Keratinocyte (primary cell): ENCODE measurements around the gene MBP. TPM values are rescaled to one million over a fixed set of nuclear protein-coding genes. Genes with fewer than 3 reads are reported as not detected.

Source experiments
- DNase-seq: peaks from one replicate; pipeline ENCODE4 v3.0.0-alpha.2; 2011; ENCODE audit warnings: low read depth, missing footprints, low spot score
- FAIRE-seq: peaks from 2 replicates; lab custom pipeline; 2011; peaks lifted over from hg19 to GRCh38; lab: Jason Lieb, UNC
- H2AFZ ChIP-seq: 2 replicates; pipeline ENCODE4 v1.6.0; 2012; ENCODE audit warnings: low read length, control low read depth, inconsistent platforms; ENCODE audit not compliant: control insufficient read depth
- H3K27ac ChIP-seq: 2 replicates; pipeline ENCODE4 v1.5.1; 2011; ENCODE audit warnings: low read length; ENCODE audit not compliant: control insufficient read depth, insufficient read depth
- H3K27me3 ChIP-seq: 3 replicates; pipeline ENCODE4 v1.6.0; 2011; ENCODE audit warnings: low read length; ENCODE audit not compliant: control insufficient read depth, insufficient read depth; ENCODE audit errors: extremely low read depth
- H3K36me3 ChIP-seq, 2 experiments: 2 replicates in 1 of 2; 3 replicates in 1 of 2; pipeline ENCODE4 v1.5.1; 2011; ENCODE audit warnings: low read length in 2 of 2, mild to moderate bottlenecking in 1 of 2; ENCODE audit not compliant: control insufficient read depth in 2 of 2, insufficient read depth in 2 of 2; ENCODE audit errors: extremely low read depth in 1 of 2
- H3K4me1 ChIP-seq: 3 replicates; pipeline ENCODE4 v1.5.1; 2011; ENCODE audit warnings: low read length; ENCODE audit not compliant: control insufficient read depth, insufficient read depth; ENCODE audit errors: extremely low read depth
- H3K4me2 ChIP-seq: 3 replicates; pipeline ENCODE4 v1.6.0; 2011; ENCODE audit warnings: low read depth, low read length; ENCODE audit not compliant: control insufficient read depth, insufficient read depth; ENCODE audit errors: extremely low read depth
- H3K4me3 ChIP-seq, 3 experiments: fragments of 200-600 bp in 1 of 3; sonication (generic) in 1 of 3; 2 replicates in 2 of 3; 3 replicates in 1 of 3; pipeline ENCODE4 v1.5.1; 2011 to 2016; ENCODE audit warnings: low read length in 3 of 3, mild to moderate bottlenecking in 3 of 3, control low read depth in 2 of 3, inconsistent platforms in 1 of 3, low read depth in 1 of 3, mixed read lengths in 1 of 3, mixed run types in 1 of 3, moderate library complexity in 1 of 3; ENCODE audit not compliant: control insufficient read depth in 2 of 3, insufficient read depth in 2 of 3; ENCODE audit errors: extremely low read depth in 1 of 3
- H3K79me2 ChIP-seq: 2 replicates; pipeline ENCODE4 v1.6.0; 2012; ENCODE audit warnings: low read length; ENCODE audit not compliant: control insufficient read depth, insufficient read depth
- H3K9ac ChIP-seq: 3 replicates; pipeline ENCODE4 v1.6.0; 2011; ENCODE audit warnings: low read length; ENCODE audit not compliant: control insufficient read depth, insufficient read depth; ENCODE audit errors: extremely low read depth
- H3K9me1 ChIP-seq: 3 replicates; pipeline ENCODE4 v1.6.0; 2011; ENCODE audit warnings: low read length; ENCODE audit not compliant: control insufficient read depth, insufficient read depth; ENCODE audit errors: extremely low read depth
- H3K9me3 ChIP-seq: 2 replicates; pipeline ENCODE4 v1.5.1; 2012; ENCODE audit warnings: low read depth, low read length; ENCODE audit not compliant: control insufficient read depth
- H4K20me1 ChIP-seq: 3 replicates; pipeline ENCODE4 v1.6.0; 2011; ENCODE audit warnings: low read length; ENCODE audit not compliant: control insufficient read depth, insufficient read depth; ENCODE audit errors: extremely low read depth
- CTCF ChIP-seq, 3 experiments: IDR thresholded peaks in 1 of 3; conservative IDR thresholded peaks in 1 of 3; optimal IDR thresholded peaks in 1 of 3; 2 replicates in 2 of 3; 3 replicates in 1 of 3; pipeline versions ENCODE3 to v1.5.1; 2011; ENCODE audit warnings: low read length in 3 of 3, mild to moderate bottlenecking in 3 of 3, moderate library complexity in 2 of 3, control low read depth in 1 of 3, inconsistent platforms in 1 of 3; ENCODE audit not compliant: insufficient read depth in 2 of 3; ENCODE audit errors: extremely low read depth in 1 of 3
- EZH2 ChIP-seq: IDR thresholded peaks from one replicate; pipeline ENCODE4 v1.6.1; 2012; ENCODE audit warnings: inconsistent platforms, mild to moderate bottlenecking, low read length, moderate library complexity
- dilution Hi-C: fragments of 300-500 bp; cut with MboI; formaldehyde crosslinking; loops from one replicate; pipeline ENCODE4 v1.7.0; 2020; ENCODE audit warnings: low sequenced_read_pairs; ENCODE audit not compliant: extremely low pct_ligation_motif_present
- polyA plus RNA-seq, 5 experiments: library from polyadenylated mRNA; depleted of rRNA in 3 of 5; stranded (reverse) in 3 of 5; stranded (forward) in 1 of 5; unstranded in 1 of 5; fragments of >200 nt; gene quantifications; 1 replicate in 1 of 5; 2 replicates in 3 of 5; 3 replicates in 1 of 5; pipeline versions ENCODE4 v1.2.1 to v1.2.3, GENCODE V29; 2011 to 2012; ENCODE audit warnings: missing spikeins in 2 of 5, low read depth in 1 of 5, low replicate concordance in 1 of 5

MBP gene
- polyA plus RNA-seq, 1 donor (not counting 4 experiments of a cell fraction or from before 2014, with no cell fraction given): 38.7 TPM

GRCh38 chr18:77086034-77086433 is 46.5 kb downstream of the MBP start:
- H3K9me3 ChIP-seq: no peaks in the 10 kb centered on the region
- peak overlapping the region in 2 of 3 experiments; percentile 18 to 59 for H3K4me3 ChIP-seq
- peak overlapping the region; percentile 88 for H3K4me2 ChIP-seq
- DNase-seq (peak; percentile 97), FAIRE-seq (peak; percentile 99)
- no peak for TF ChIP-seq EZH2
- TF ChIP-seq CTCF (optimal IDR thresholded peaks at IDR 0.05 in 1 of 3, IDR thresholded peaks at IDR 0.05 in 1 of 3, conservative IDR thresholded peaks at IDR 0.05 in 1 of 3; ENCODE audit: extremely low read depth in 1 of 3, insufficient read depth in 2 of 3, low read length in 3 of 3): no peak
- peaks cover 5% of the 10 kb centered on the region for H3K9me1 ChIP-seq
- peaks cover 0 to 2% of the 10 kb centered on the region in 2 experiments for H3K36me3 ChIP-seq
- dilution Hi-C loops: no loop called here
- H3K27me3 ChIP-seq: no peaks in the 10 kb centered on the region
- H2AFZ ChIP-seq: no peak overlapping the region
- peak overlapping the region; percentile 91 for H3K27ac ChIP-seq
- no peaks in the 10 kb centered on the region for H4K20me1 ChIP-seq
- H3K4me1 ChIP-seq: peaks cover 54% of the 10 kb centered on the region
- H3K9ac ChIP-seq: peak overlapping the region; percentile 77
- peaks cover 54% of the 10 kb centered on the region for H3K79me2 ChIP-seq

GRCh38 chr18:77084688-77085035 is 47.9 kb downstream of the MBP start:
- Histone ChIP-seq H3K4me1 (peaks cover 49% of the 10 kb centered on the region), H3K9me1 (peaks cover 2% of the 10 kb centered on the region), H3K36me3 (peaks cover 0 to 2% of the 10 kb centered on the region in 2 experiments), H3K79me2 (peaks cover 50% of the 10 kb centered on the region), H3K27ac (no peak overlapping the region), H4K20me1 (no peaks in the 10 kb centered on the region), H2AFZ (no peak overlapping the region), H3K9me3 (no peaks in the 10 kb centered on the region), H3K4me2 (no peak overlapping the region), H3K4me3 (no peak overlapping the region), H3K27me3 (no peaks in the 10 kb centered on the region), H3K9ac (no peak overlapping the region)
- DNase-seq (no peak), FAIRE-seq (no peak)
- dilution Hi-C loops: no loop called here
- TF ChIP-seq CTCF (optimal IDR thresholded peaks at IDR 0.05 in 1 of 3, IDR thresholded peaks at IDR 0.05 in 1 of 3, conservative IDR thresholded peaks at IDR 0.05 in 1 of 3; ENCODE audit: extremely low read depth in 1 of 3, insufficient read depth in 2 of 3, low read length in 3 of 3): no peak
- no peak for TF ChIP-seq EZH2
